HL-60 (cell line): ENCODE measurements around the gene ACSM2A.
"Not testable (repeated sequence)": the region's sequence is repeated elsewhere in the genome, so short reads cannot be mapped to it uniquely, and the experiment has no call there.

ENCODE experiments used
- DNase-seq, 2 experiments: peaks; one replicate each; pipeline ENCODE4 v3.0.0-alpha.2; 2010 to 2020; ENCODE audit warnings: low read depth in 1 of 2, low spot score in 1 of 2
- H3K27ac ChIP-seq: fragments of 250-450 bp; sonication (Bioruptor Pico); replicated peaks from 2 replicates; pipeline ENCODE4 v1.5.1; 2020; ENCODE audit warnings: mild to moderate bottlenecking, moderate library complexity
- H3K27me3 ChIP-seq: fragments of 250-450 bp; sonication (Bioruptor Pico); 2 replicates; pipeline ENCODE4 v1.5.1; 2021; ENCODE audit warnings: mild to moderate bottlenecking, moderate library complexity; ENCODE audit not compliant: insufficient read depth, poor library complexity, severe bottlenecking
- H3K4me3 ChIP-seq: replicated peaks from 2 replicates; pipeline ENCODE4 v1.5.1; 2011; ENCODE audit warnings: mild to moderate bottlenecking, control low read depth, low read length; ENCODE audit not compliant: insufficient read depth
- CTCF ChIP-seq: IDR thresholded peaks from one replicate; pipeline ENCODE4 v1.5.1; 2011; ENCODE audit warnings: low read length, control low read depth, inconsistent platforms; ENCODE audit not compliant: insufficient read depth
- GABPA ChIP-seq: IDR thresholded peaks from 2 replicates; pipeline ENCODE4 v1.6.1; 2012; ENCODE audit warnings: low read depth
- POLR2AphosphoS5 ChIP-seq: IDR thresholded peaks from 2 replicates; pipeline ENCODE4 v1.6.1; 2012; ENCODE audit warnings: low read depth
- REST ChIP-seq: IDR thresholded peaks from 2 replicates; pipeline ENCODE4 v1.6.1; 2012; ENCODE audit warnings: low read depth; ENCODE audit not compliant: insufficient replicate concordance
- SPI1 ChIP-seq: IDR thresholded peaks from 2 replicates; pipeline ENCODE4 v1.6.1; 2012; ENCODE audit warnings: low read depth, mild to moderate bottlenecking, borderline replicate concordance
- long read RNA-seq: library from polyadenylated mRNA; unstranded; transcript quantifications from one replicate; pipeline ENCODE4 v2.0.0, GENCODE V29; 2020

The ACSM2A gene
- long read RNA-seq, result 0 reads

- DNase-seq, H3K27ac ChIP-seq, H3K4me3 ChIP-seq, H3K27me3 ChIP-seq: not testable (repeated sequence)
These were observed at the start of gene ACSM2A for GRCh38 chr16:20451364-20451763. TSS of gene ACSM2A (plus strand) at chr16:20451521. CDS start at chr16:20460115, 8,594 bp downstream.

GRCh38 chr16:20402651-20403050 lies 48.7 kb upstream of the ACSM2A start:
- Histone ChIP-seq H3K4me3 (no peak overlapping the region), H3K27me3 (no peaks in the 10 kb centered on the region), H3K27ac (no peak overlapping the region)
- DNase-seq, result no peak
- TF ChIP-seq GABPA, result no peak
- no peak for TF ChIP-seq POLR2AphosphoS5
- no peak for TF ChIP-seq REST
- no peak for TF ChIP-seq CTCF
- TF ChIP-seq SPI1, result no peak

GRCh38 chr16:20404637-20405036 lies 46.7 kb upstream of the ACSM2A start, which contains the start of gene PDILT:
TSS of gene PDILT (minus strand) at chr16:20404737. CDS start at chr16:20399300, 5,437 bp downstream.
- no peak within 1 kb of the TSS for H3K4me3 ChIP-seq
- no peaks in the 10 kb centered on the region for H3K27me3 ChIP-seq
- TF ChIP-seq POLR2AphosphoS5 (no peak), GABPA (no peak), REST (no peak), CTCF (no peak)
- no peak for DNase-seq
- no peak within 1 kb of the TSS for H3K27ac ChIP-seq

GRCh38 chr16:20409398-20410120 lies 41.8 kb upstream of the ACSM2A start, which contains the start of gene ACSM5:
TSS of gene ACSM5 (plus strand) at chr16:20409534. CDS start at chr16:20411485, 1,951 bp downstream.
- DNase-seq, result peak in 1 of 2 experiments; percentile 1
- TF ChIP-seq SPI1 (no peak), REST (no peak), CTCF (no peak), POLR2AphosphoS5 (no peak), GABPA (no peak)
- Histone ChIP-seq H3K27ac (no peak within 1 kb of the TSS), H3K27me3 (no peaks in the 10 kb centered on the region), H3K4me3 (no peak within 1 kb of the TSS)
